Lung (tissue), 12 donors: ENCODE data around the gene CYP3A5. TPM values are rescaled to one million over a fixed set of nuclear protein-coding genes. Genes with fewer than 3 reads are reported as not detected.

Experiments
- ATAC-seq: fragments of 200-7000 bp; cut with Tn5 transposase; one replicate; pipeline ENCODE4 v1.9.1; 2020; ENCODE audit warnings: moderate number of reproducible peaks; ENCODE audit not compliant: insufficient read depth, low FRiP score
- DNase-seq, 3 donors: peaks; one replicate each; pipeline ENCODE4 v3.0.0-alpha.2; 2013 to 2017
- H3K27ac ChIP-seq, 2 donors: one replicate each; pipeline ENCODE4 v1.5.1; 2013; ENCODE audit warnings: mild to moderate bottlenecking in 2 of 2, moderate library complexity in 2 of 2, control low read depth in 1 of 2, inconsistent platforms in 1 of 2, low read depth in 1 of 2, low read length in 1 of 2
- H3K27me3 ChIP-seq, 3 donors: one replicate each; pipeline ENCODE4 v1.5.1; 2013; ENCODE audit warnings: low read length in 2 of 3; ENCODE audit not compliant: control insufficient read depth in 3 of 3, insufficient read depth in 3 of 3
- H3K36me3 ChIP-seq, 4 donors: one replicate each; pipeline ENCODE4 v1.5.1; 2013; ENCODE audit warnings: low read length in 4 of 4, mild to moderate bottlenecking in 1 of 4, moderate library complexity in 1 of 4; ENCODE audit not compliant: control insufficient read depth in 4 of 4, insufficient read depth in 4 of 4
- H3K4me1 ChIP-seq, 5 donors: one replicate each; pipeline ENCODE4 v1.5.1; 2013; ENCODE audit warnings: low read length in 5 of 5, mild to moderate bottlenecking in 2 of 5, moderate library complexity in 1 of 5; ENCODE audit not compliant: control insufficient read depth in 5 of 5, insufficient read depth in 5 of 5
- H3K4me3 ChIP-seq: one replicate; pipeline ENCODE4 v1.5.1; 2013; ENCODE audit warnings: mild to moderate bottlenecking, control low read depth, moderate library complexity
- H3K9ac ChIP-seq, 2 donors: one replicate each; pipeline ENCODE4 v1.5.1; 2013; ENCODE audit warnings: low read length in 2 of 2, control low read depth in 1 of 2; ENCODE audit not compliant: insufficient read depth in 1 of 2
- H3K9me3 ChIP-seq, 4 donors: one replicate each; pipeline ENCODE4 v1.5.1; 2013; ENCODE audit warnings: low read length in 3 of 4, mild to moderate bottlenecking in 1 of 4, moderate library complexity in 1 of 4; ENCODE audit not compliant: control insufficient read depth in 4 of 4, insufficient read depth in 3 of 4
- CTCF ChIP-seq: IDR thresholded peaks from 2 replicates; pipeline ENCODE4 v1.5.1; 2012; ENCODE audit warnings: mild to moderate bottlenecking; ENCODE audit errors: control extremely low read depth, extremely low read depth
- WGBS, 2 donors: extraction: QIAGEN DNeasy Blood & Tissue Kit; methylation state at CpG; one replicate each; pipeline ENCODE4 v1.1.7; 2013; 5-methylcytosine and 5-hydroxymethylcytosine counted together
- polyA plus RNA-seq, 2 donors: library from polyadenylated mRNA; stranded (reverse); fragments of 200-250 nt; gene quantifications; one replicate each; pipeline ENCODE4 v1.2.1, GENCODE V29; 2013
- total RNA-seq, 2 donors: library from RNA; depleted of rRNA in 1 of 2; stranded (reverse); fragments of >200 nt in 1 of 2; gene quantifications; one replicate each; pipeline ENCODE4 v1.2.1, GENCODE V29; 2014 to 2021
- donor health status: control.
- donor health status: control.
- donor health status: Bipolar disorder and iron deficiency.
- donor health status: healthy.
- donor health status: DM: yes; HTN: yes; CAD: no.

Gene CYP3A5
- total and polyA plus RNA-seq, 4 donors = 2.2 to 26.3 (median 10.9) TPM

GRCh38 chr7:99677013-99677647 is 2.7 kb downstream of the CYP3A5 start:
- H3K4me1 ChIP-seq = peaks cover 0 to 23% (median 3%) of the 10 kb centered on the region in 5 donors
- peaks cover 0 to 4% (median 1%) of the 10 kb centered on the region in 4 donors for H3K9me3 ChIP-seq
- WGBS, 2 donors = 85 to 88% methylated on average over 4 of the region's 4 CpGs
- peaks cover 0 to 23% (median 3%) of the 10 kb centered on the region in 4 donors for H3K36me3 ChIP-seq
- H3K9ac ChIP-seq = no peak overlapping the region
- ATAC-seq (no peak), DNase-seq (no peak)
- H3K27me3 ChIP-seq = no peaks in the 10 kb centered on the region
- H3K4me3 ChIP-seq = no peak overlapping the region
- H3K27ac ChIP-seq = no peak overlapping the region
- TF ChIP-seq CTCF = no peak

GRCh38 chr7:99674995-99675742 is 4.6 kb downstream of the CYP3A5 start:
- WGBS, 2 donors = 72 to 80% methylated on average over 2 of the region's 2 CpGs
- TF ChIP-seq CTCF = no peak
- H3K4me1 ChIP-seq = peaks cover 0 to 22% (median 3%) of the 10 kb centered on the region in 5 donors
- no peak overlapping the region for H3K27ac ChIP-seq
- peaks cover 0 to 27% (median 3%) of the 10 kb centered on the region in 4 donors for H3K36me3 ChIP-seq
- H3K9ac ChIP-seq = no peak overlapping the region
- H3K9me3 ChIP-seq = no peaks in the 10 kb centered on the region
- ATAC-seq (no peak), DNase-seq (no peak)
- no peak overlapping the region for H3K4me3 ChIP-seq
- no peaks in the 10 kb centered on the region for H3K27me3 ChIP-seq

- no peak for DNase-seq
- TF ChIP-seq CTCF = no peak
- H3K9me3 ChIP-seq = no peaks in the 10 kb centered on the region
- ATAC-seq = no peak
- no peaks in the 10 kb centered on the region for H3K27me3 ChIP-seq
- H3K36me3 ChIP-seq = peaks cover 0 to 30% (median 3%) of the 10 kb centered on the region in 4 donors
- H3K4me3 ChIP-seq = no peak overlapping the region
- peaks cover 0 to 5% (median 0%) of the 10 kb centered on the region in 5 donors for H3K4me1 ChIP-seq
- H3K9ac ChIP-seq = no peak overlapping the region
- WGBS, 2 donors = 81 to 86% methylated on average over 7 of the region's 7 CpGs
- no peak overlapping the region for H3K27ac ChIP-seq
Measured at GRCh38 chr7:99672573-99672972, 7.2 kb downstream of the CYP3A5 start.
